Measurements from ENCODE around the gene TBCK. TPM values are rescaled to one million over a fixed set of nuclear protein-coding genes. Genes with fewer than 3 reads are reported as not detected.

TBCK gene
- total and polyA plus RNA-seq, 2 of the 13 experiments (the other 11 are each of a cell fraction or from before 2014, with no cell fraction given) = 51.0 to 62.4 TPM

GRCh38 chr4:106165351-106166010 is 150.5 kb downstream of the TBCK start:
- BruUV-seq (replicated peaks) = no TSS peak

More at GRCh38 chr4:106165351-106166010, 150.5 kb downstream of the TBCK start:
- POLR2A ChIA-PET = no interaction called here
- no peak for TF ChIP-seq ZNF225 (CRISPR knock-in tag; IDR thresholded peaks at IDR 0.05)
- no peak for TF ChIP-seq NCOA5 (CRISPR knock-in tag; IDR thresholded peaks at IDR 0.05)
- TF ChIP-seq AFF4 (CRISPR knock-in tag; IDR thresholded peaks at IDR 0.05) = no peak
- TF ChIP-seq BRD4 (CRISPR knock-in tag; IDR thresholded peaks at IDR 0.05) = no peak
- no peak for TF ChIP-seq ATF4 (CRISPR knock-in tag; IDR thresholded peaks at IDR 0.05)
- TF ChIP-seq MYC (CRISPR knock-in tag; IDR thresholded peaks at IDR 0.05; ENCODE audit: borderline replicate concordance) = no peak
- no peak for TF ChIP-seq ZNF816 (CRISPR knock-in tag; IDR thresholded peaks at IDR 0.05; ENCODE audit: borderline replicate concordance)
- no peak for TF ChIP-seq ZNF350 (CRISPR knock-in tag; IDR thresholded peaks at IDR 0.05; ENCODE audit: borderline replicate concordance, low read depth)
- Histone ChIP-seq H3K36me3 (replicated peaks in 1 of 2; ENCODE audit: control insufficient read depth in 1 of 2, insufficient read depth in 2 of 2, low read length in 2 of 2) (peaks cover 11 to 24% of the 10 kb centered on the region in 2 experiments; a peak in 4 of 5 replicates), H2AFZ (ENCODE audit: low read length) (no peak overlapping the region), H3K9me3 (ENCODE audit: low read length) (peaks cover 11% of the 10 kb centered on the region), H3K4me3 (replicated peaks in 1 of 3; ENCODE audit: insufficient read depth in 1 of 3, low read depth in 2 of 3, low read length in 3 of 3) (no peak overlapping the region), H3K4me2 (ENCODE audit: low read depth, low read length) (no peak overlapping the region), H3K79me2 (ENCODE audit: insufficient read depth, low read length) (no peaks in the 10 kb centered on the region), H4K20me1 (ENCODE audit: insufficient read depth, low read length) (no peaks in the 10 kb centered on the region), H3K27ac (ENCODE audit: extremely low read length, insufficient read depth, low read length) (no peak overlapping the region), H3K9ac (ENCODE audit: insufficient read depth, low read depth, low read length) (no peak overlapping the region), H3K27me3 (ENCODE audit: control insufficient read depth in 1 of 2, insufficient read depth in 2 of 2, low read length in 2 of 2) (no peaks in the 10 kb centered on the region; a peak in 1 of 5 replicates), H3K4me1 (ENCODE audit: insufficient read depth, low read length) (no peaks in the 10 kb centered on the region)
- CTCF ChIA-PET (ENCODE audit: low intra/inter-chr PET ratio, low total read pairs) = no interaction called here
- FAIRE-seq = no peak
- 98% methylated on average over 1 of the region's 1 CpG for WGBS (ENCODE audit: low lambda C conversion rate)
- DNase-seq (ENCODE audit: low spot score) = no peak
- no peak for ATAC-seq
- in situ Hi-C loops (cut with HindIII; ENCODE audit: extremely low pct_ligation_motif_present, low pct_unique_long_range_greater_than_20kb) = no loop called here
- intact Hi-C loops (cut with micrococcal nuclease; ENCODE audit: unreplicated experiment) = no loop called here
